Measurements from ENCODE around the gene ARHGAP18.

ARHGAP18 gene

DNA sequence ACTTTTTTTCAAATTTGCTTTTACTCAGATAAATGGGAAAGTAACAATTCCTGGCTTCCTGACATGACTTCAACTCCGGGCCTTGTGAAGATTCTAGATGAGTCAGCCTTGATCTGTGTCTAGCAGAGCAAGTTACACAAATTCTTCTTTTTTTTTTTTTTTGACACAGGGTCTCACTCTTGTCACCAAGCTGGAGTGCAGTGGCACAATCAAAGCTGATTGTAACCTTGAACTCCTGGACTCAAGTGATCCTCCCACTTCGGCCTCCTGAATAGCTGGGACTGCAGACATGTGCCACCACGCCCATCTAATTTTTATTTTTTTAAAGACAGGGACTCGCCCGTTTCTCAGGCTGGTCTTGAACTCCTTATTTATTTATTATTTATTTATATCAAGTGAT lies 7.3 kb upstream of the ARHGAP18 start:
- DNase-seq = no peak

DNA sequence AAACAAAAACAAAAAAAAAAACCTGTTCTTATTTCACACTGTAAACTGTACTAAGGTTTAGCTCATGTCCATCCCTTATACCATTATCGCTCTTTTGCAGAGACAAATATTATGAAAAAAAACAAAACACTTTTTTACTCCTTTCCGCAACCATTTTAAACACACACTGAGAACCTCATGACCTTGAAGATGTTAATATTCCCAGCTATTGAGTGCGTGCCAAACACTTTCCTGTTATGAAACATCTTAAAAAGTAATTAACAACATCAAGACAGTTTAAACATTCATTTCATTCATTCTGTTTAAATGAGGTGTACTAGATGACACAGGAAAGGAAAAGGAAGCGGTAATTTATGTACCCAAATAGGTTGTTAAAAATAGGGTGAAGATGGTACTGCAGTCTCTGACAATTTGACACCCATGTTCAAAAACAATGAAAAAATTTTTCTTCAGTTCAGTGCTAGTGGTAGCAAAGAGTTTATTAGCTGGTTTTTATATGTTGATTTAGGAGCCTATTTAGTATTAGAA lies 3.9 kb upstream of the ARHGAP18 start:
- no peak for DNase-seq

DNA sequence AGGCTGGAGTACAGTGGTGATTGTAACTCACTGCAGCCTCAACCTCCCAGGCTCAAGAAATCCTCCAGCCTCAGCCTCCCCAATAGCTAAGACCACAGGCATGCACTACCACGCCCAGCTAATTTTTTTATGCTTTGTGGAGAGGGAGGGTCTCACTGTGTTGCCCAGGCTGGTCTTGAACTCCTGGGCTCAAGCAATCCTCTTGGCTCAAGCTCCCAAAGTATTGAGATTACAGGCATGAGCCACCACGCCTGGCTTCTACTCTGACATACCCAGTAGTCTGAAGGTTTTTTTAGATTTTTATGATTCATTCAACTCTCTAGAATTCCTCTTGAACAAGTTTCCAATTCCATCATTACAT lies 1.3 kb upstream of the ARHGAP18 start:
- DNase-seq = no peak

DNA sequence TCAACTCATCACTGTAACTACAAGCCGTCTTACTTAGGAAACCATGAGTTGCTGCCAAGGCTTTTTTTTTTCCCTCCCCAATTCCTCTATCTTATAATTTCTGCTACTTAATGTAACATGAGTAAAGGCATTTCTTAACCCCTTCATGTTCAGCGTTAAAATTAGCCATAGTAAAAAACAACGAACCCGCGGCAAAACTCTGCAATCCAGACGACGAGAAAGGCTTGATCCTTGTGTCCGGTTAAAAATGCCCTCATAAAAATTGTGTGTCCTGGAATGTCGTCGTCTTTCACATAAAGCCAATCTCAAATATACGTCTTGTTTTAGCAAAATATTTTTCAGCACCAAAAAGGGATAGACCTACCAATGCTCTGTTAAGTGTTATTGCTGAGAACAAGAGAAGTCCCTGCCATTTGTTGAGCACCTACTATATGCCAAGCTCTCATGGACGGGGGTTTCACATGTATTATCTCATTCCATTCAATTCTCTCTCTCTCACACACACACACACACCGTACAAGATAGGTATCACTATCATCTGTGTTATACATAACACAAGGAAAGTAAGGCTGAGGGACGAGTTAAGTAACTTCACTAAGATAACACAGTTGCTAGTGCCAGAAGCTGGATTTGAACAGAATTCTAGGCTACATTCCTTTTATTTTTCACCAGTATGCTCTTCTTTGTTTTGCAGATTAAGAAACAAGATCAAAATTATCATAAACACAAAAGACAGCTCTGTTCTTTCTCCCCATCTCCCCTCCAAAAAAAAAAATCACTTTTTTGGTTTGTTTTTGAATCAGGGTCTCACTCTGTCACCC lies 683 bp upstream of the ARHGAP18 start:
- DNase-seq = no peak

GRCh38 chr6:129709196-129709768 lies 695 bp downstream of the ARHGAP18 start:
- no peak for DNase-seq

DNA sequence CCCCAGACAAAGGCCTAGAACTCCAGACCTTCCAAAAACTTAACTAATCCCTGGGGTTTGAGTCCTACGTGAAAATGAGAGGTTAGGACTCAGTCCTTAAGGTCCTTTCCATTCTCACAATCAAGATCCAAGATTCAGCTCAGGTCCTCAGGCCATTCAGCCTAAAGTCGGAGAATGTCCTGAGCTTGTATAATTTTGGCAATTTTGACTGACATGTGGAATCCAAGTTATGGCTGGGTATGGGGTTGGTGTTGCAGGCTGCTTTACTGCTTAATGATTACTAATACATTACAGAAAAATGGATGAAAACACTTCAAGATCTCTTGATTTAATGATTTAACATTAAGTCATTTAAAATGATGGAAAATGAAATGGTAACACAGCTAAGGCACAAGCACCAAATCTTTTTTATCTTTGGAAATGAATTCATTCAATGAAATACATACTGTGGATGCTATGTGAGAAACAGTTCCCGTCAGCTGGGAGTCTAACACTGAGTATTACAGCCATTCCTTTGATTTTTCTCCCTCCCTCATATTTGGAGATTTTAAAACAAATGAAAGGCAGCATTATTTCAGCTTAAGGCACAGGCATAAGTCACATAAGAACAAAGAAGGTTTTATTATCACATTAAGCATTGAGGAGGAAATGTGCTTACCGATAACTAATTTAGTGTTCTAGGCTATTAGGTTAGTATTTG lies 1.3 kb downstream of the ARHGAP18 start:
- DNase-seq = no peak

GRCh38 chr6:129707882-129708495 lies 2.0 kb downstream of the ARHGAP18 start:
- no peak for DNase-seq

GRCh38 chr6:129707028-129707427 lies 2.9 kb downstream of the ARHGAP18 start:
- no peak for DNase-seq

DNA sequence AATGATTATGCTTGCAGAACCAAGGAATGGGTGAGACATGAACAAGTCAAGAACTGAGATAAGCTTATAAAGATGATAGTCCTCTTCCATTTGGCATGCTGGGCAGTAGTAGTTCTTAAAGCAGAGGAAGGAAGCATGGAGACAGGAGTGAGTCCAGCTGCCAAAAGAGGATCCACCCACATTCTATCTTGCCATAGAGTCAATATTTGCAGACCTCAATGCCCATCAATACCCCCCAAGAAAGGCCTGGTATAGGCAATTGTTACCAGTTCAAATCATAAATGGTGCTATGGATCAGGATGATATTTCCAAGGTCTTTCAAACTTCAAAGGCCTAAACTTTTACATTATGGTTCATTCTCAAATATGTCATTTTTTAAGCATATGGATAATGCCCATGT lies 4.8 kb downstream of the ARHGAP18 start:
- no peak for DNase-seq

DNA sequence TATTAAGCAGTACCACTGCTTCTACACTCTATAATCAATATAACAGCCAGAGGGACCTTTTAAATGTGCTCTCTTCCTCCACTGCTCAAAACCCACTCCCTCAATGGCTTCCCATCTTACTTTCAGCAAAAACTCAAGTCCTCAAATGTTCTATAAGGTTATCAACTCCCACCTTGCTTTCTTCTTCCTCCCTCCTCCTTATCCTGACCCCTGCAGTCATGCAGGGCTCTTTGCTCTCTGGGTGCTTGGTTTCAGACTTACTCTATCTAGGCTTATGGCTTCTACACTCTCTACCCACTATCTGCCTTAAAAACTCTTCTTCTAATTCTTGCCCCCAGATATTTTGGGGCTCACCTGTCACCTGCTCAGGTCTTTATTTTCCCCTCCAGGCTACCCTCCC lies 5.3 kb downstream of the ARHGAP18 start:
- no peak for DNase-seq

- DNase-seq = no peak
Measured at GRCh38 chr6:129701721-129702455, 8.1 kb downstream of the ARHGAP18 start.

GRCh38 chr6:129700666-129701065 lies 9.3 kb downstream of the ARHGAP18 start:
- DNase-seq = no peak

DNA sequence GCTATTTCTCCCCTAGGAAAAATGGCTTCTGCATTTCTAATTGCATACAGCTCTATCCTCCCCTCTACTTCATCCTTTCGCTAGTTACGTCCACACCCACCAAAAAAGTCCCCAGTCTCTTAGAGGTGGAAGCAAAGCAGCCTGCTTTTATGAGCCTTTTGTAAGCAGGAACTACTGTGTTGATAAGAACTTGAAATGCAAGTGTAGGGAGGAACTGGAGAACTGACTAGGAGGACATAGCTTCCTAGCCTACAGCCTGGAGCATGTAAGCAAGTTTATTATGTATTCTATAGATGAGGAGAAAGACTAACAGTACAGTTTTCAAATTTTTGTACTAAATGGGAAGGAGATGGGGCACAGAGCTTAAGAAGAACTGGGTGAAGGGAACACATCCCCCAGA lies 10.3 kb downstream of the ARHGAP18 start:
- DNase-seq = no peak

DNA sequence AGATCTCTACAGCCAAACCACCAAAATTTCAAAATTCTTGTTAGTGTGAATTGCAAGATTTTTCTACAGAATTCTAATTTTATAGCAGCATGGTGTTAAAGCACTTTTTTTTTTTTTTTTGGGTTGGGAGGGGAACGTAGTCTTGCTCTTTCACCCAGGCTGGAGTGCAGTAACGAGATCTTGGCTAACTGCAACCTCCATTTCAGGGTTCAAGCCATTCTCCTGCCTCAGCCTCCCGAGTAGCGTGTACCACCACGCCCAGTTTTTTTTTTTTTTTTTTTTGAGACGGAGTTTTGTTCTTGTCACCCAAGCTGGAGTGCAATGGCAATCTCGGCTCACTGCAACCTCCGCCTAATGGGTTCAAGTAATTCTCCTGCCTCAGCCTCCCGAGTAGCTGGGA lies 11.5 kb downstream of the ARHGAP18 start:
- no peak for DNase-seq

- no peak for DNase-seq
Measured at GRCh38 chr6:129697788-129698187, 12.2 kb downstream of the ARHGAP18 start.

- no peak for DNase-seq
Measured at GRCh38 chr6:129696843-129697242, 13.1 kb downstream of the ARHGAP18 start.

- no peak for DNase-seq
Measured at GRCh38 chr6:129696028-129696418, 14.0 kb downstream of the ARHGAP18 start.

DNA sequence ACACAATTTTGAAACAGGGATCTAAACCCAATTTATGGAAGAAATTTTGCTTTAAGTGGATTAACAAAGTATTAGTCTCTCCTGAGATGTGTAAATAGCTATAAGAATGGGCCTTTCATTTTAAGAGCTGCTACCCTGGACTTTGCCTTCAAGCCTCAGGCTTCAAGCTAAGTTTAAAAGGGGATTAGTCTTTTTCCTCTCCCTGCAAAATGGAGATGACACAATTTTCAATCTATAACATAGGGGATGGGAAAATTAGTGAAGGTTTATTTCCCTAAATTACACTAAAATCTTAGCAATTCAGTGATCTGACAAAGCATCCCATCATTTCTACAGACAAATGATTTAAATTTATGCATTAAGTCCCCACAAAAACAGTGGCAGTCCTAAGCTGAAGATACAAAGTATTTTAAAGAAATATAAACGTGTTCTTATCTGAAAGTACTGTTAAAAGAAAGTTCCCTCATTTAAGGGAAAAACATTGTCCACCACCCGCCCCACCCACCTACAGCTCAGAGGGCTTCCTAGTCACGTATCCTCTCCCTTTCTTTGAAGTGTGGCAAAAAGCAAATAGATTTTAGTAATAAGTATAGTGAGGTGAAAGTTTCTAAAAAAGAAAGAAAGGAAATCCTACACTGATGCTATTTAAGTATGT lies 14.5 kb downstream of the ARHGAP18 start:
- DNase-seq = no peak

DNA sequence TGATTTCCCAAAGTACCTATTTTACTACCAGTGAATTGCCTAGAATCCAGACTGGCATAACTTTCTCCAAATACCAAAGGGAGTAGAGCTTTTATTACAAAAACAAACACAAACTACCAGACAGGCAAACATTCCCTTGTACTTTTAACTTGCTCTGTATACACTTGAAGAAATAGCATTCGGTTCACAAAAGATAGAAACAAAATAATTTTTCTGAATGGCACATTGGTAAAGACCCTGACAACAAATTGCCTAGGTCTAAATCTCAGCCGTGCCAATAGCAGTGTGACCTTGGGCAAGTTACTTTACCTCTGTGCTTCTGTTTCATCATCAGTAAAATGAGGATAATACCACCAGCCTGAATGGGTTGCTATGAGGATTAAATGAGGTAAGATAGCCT lies 15.9 kb downstream of the ARHGAP18 start:
- no peak for DNase-seq

GRCh38 chr6:129692467-129692866 lies 17.5 kb downstream of the ARHGAP18 start:
- DNase-seq = no peak

DNA sequence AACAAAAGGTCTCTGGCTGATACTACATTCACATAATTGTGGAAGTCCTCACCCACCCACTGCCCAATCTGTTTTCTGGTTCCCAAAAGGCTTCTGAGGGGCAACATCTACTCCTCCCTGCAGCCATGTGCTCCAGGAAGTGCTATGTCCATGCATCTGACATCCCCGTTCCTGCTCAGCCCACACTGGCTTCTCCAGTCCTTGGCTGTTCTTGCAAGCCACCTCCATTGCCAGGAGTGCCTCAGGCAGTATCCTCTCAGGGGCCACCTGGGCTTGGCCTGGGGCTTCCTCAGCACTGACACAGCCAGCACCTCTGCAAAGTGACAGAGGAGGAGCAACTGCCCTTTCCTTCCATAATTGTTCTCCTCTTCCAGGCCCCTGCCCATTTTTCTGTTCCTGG lies 18.3 kb downstream of the ARHGAP18 start:
- DNase-seq = no peak

DNA sequence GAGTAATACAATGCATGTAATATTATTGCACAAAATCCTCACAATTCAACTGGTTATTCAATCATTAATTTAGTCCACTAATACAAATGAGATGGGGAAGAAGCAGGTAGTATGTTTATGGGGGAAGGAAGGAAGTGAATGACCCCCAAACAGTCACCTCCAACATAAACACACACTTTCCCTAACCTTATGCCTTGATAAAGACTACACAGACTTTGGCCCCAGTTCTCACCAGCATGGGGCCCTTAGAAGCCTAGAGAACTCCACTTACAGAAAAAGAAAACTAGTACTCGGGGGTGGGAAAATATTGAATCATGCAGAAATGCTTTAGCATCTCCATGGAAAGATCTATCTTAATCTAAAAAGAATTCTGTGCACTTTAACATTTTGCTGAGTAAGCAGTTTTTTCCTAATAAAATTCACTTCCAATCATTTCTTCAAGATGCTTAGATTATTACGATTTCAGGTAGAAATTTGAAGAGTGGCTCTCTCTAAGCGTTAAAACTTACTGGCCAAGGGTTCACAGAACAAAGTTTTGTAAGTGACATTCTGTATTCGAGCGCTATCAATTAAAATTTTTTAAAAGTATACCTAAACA lies 18.8 kb downstream of the ARHGAP18 start:
- no peak for DNase-seq
